ENCODE results near the gene IRF2BP2.

DNA sequence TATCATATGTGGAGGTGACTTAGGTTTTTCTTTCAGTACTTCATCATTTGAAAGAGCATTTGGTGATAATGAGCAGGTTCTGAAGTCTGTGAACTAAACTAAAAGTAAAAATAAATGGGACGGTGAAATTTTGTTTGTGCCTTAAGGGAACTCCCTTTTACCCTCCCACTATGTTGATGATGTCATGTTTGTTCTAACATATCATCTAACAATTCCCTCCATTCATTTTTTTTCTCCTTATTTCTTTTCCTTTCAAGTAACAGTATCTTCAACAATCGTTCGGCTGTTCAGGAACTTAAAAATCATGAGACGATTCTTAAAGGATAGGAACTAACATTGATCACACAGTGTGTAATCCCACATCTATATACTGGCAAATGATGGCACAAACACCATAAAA, 30.0 kb upstream of the IRF2BP2 start:
- TF ChIP-seq, protein P1, sequence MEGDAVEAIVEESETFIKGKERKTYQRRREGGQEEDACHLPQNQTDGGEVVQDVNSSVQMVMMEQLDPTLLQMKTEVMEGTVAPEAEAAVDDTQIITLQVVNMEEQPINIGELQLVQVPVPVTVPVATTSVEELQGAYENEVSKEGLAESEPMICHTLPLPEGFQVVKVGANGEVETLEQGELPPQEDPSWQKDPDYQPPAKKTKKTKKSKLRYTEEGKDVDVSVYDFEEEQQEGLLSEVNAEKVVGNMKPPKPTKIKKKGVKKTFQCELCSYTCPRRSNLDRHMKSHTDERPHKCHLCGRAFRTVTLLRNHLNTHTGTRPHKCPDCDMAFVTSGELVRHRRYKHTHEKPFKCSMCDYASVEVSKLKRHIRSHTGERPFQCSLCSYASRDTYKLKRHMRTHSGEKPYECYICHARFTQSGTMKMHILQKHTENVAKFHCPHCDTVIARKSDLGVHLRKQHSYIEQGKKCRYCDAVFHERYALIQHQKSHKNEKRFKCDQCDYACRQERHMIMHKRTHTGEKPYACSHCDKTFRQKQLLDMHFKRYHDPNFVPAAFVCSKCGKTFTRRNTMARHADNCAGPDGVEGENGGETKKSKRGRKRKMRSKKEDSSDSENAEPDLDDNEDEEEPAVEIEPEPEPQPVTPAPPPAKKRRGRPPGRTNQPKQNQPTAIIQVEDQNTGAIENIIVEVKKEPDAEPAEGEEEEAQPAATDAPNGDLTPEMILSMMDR (IDR thresholded peaks at IDR 0.05; ENCODE audit: poor library complexity) = no peak
- no peak for TF ChIP-seq EZH2 (IDR thresholded peaks at IDR 0.05; ENCODE audit: borderline replicate concordance)
